ENCODE data around the gene MME. TPM values are rescaled to one million over a fixed set of nuclear protein-coding genes. Genes with fewer than 3 reads are reported as not detected.

The MME gene
- total RNA-seq, 1 experiment from 2014 or later, result 1.6 TPM

DNA sequence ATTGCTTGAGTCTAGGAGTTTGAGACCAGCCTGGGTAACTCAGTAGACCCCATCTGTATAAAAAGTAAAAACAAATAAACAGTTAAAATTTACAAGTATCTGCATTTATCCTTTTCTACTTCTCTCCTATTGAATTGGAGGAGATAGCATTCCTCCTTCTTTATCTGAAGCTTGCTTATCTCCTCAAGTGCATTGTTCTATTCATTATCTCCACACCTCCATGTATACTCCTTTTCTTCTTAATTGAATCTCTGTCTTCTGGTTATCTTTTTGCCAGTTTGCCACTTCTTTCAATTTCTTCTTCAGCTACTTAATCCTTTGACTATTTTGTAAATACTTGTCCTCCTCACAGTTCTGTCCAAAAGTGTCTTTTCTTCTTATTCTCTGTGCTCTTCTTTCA, 124.7 kb downstream of the MME start:
- no TSS peak for BruUV-seq (replicated peaks)
- Histone ChIP-seq H3K4me1 (ENCODE audit: control insufficient read depth, insufficient read depth, low read length) (no peaks in the 10 kb centered on the region), H3K4me3 (ENCODE audit: low read depth in 2 of 2, low read length in 2 of 2) (no peak overlapping the region), H3K27ac (ENCODE audit: low read length) (no peak overlapping the region), H3K27me3 (ENCODE audit: control insufficient read depth, insufficient read depth, low read length) (no peaks in the 10 kb centered on the region), H3K36me3 (ENCODE audit: control insufficient read depth, insufficient read depth, low read length) (no peaks in the 10 kb centered on the region), H3K9me3 (ENCODE audit: control insufficient read depth, insufficient read depth, low read depth, low read length) (no peaks in the 10 kb centered on the region)
- no peak for TF ChIP-seq SIN3A (IDR thresholded peaks at IDR 0.05; ENCODE audit: borderline replicate concordance, insufficient read depth, low read depth, low read length)
- TF ChIP-seq CTCF (IDR thresholded peaks at IDR 0.05), result no peak
- ChIA-PET POLR2A (no interaction called here), CTCF (no interaction called here)
- in situ Hi-C loops (cut with HindIII; ENCODE audit: low pct_unique_long_range_greater_than_20kb, low sequenced_read_pairs), result no loop called here
- intact Hi-C loops (cut with micrococcal nuclease; ENCODE audit: unreplicated experiment), result no loop called here
- no peak for ATAC-seq
- DNase-seq (ENCODE audit: low read depth, low spot score), result no peak

DNA sequence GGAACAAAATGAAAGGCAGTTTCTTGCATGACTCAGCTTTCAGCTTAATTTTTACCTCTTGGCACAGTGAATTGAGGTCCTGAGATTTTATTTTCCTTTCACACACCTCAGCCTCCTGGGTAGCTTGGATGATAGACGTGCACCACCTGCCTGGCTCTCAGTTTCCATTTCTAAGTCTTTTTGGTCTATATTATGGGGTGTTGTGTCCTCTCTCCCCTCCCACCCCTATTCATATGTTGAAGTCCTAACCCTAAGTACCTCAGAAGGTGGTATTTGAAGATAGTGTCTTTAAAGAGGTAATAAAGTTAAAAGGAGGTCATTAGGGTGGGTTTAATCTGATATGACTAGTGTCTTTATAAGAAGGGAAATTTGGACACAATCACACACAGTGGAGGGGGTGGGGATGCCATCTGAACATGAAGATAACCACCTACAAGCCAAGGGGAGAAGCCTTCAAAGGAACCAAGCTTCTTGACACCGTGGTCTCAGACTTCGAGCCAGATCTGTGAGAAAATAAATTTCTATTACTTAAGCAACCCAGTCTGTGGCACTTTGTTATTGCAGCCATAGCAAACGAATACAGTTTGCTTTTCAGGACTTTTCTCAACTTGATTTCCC, 128.2 kb downstream of the MME start:
- DNase-seq (ENCODE audit: low read depth, low spot score) (no peak), ATAC-seq (no peak)
- no TSS peak for BruUV-seq (replicated peaks)
- intact Hi-C loops (cut with micrococcal nuclease; ENCODE audit: unreplicated experiment) (no loop called here), in situ Hi-C loops (cut with HindIII; ENCODE audit: low pct_unique_long_range_greater_than_20kb, low sequenced_read_pairs) (no loop called here)
- no peaks in the 10 kb centered on the region for H3K9me3 ChIP-seq (ENCODE audit: control insufficient read depth, insufficient read depth, low read depth, low read length)
- TF ChIP-seq POLR2AphosphoS5 (IDR thresholded peaks at IDR 0.05; ENCODE audit: low read depth, low read length) (no peak), CTCF (IDR thresholded peaks at IDR 0.05) (no peak), REST (IDR thresholded peaks at IDR 0.05; ENCODE audit: insufficient read depth in 1 of 2, low read depth in 2 of 2, low read length in 1 of 2) (no peak), SIN3A (IDR thresholded peaks at IDR 0.05; ENCODE audit: borderline replicate concordance, insufficient read depth, low read depth, low read length) (no peak), TCF7L2 (IDR thresholded peaks at IDR 0.05; ENCODE audit: low read depth, low read length) (no peak)
- H3K27ac ChIP-seq (ENCODE audit: low read length), result no peak overlapping the region
- H3K36me3 ChIP-seq (ENCODE audit: control insufficient read depth, insufficient read depth, low read length), result no peaks in the 10 kb centered on the region
- no peaks in the 10 kb centered on the region for H3K27me3 ChIP-seq (ENCODE audit: control insufficient read depth, insufficient read depth, low read length)
- ChIA-PET POLR2A (no interaction called here), CTCF (no interaction called here)
- H3K4me1 ChIP-seq (ENCODE audit: control insufficient read depth, insufficient read depth, low read length), result no peaks in the 10 kb centered on the region
- H3K4me3 ChIP-seq (ENCODE audit: low read depth in 2 of 2, low read length in 2 of 2), result no peak overlapping the region

Measured in Panc1 (cell line).